HS-27A (cell line): Measurements from ENCODE around the gene PDE7B.

Experiments
- DNase-seq: peaks from one replicate; pipeline ENCODE4 v3.0.0-alpha.2; 2012; ENCODE audit warnings: low read depth, missing footprints

The PDE7B gene

DNA sequence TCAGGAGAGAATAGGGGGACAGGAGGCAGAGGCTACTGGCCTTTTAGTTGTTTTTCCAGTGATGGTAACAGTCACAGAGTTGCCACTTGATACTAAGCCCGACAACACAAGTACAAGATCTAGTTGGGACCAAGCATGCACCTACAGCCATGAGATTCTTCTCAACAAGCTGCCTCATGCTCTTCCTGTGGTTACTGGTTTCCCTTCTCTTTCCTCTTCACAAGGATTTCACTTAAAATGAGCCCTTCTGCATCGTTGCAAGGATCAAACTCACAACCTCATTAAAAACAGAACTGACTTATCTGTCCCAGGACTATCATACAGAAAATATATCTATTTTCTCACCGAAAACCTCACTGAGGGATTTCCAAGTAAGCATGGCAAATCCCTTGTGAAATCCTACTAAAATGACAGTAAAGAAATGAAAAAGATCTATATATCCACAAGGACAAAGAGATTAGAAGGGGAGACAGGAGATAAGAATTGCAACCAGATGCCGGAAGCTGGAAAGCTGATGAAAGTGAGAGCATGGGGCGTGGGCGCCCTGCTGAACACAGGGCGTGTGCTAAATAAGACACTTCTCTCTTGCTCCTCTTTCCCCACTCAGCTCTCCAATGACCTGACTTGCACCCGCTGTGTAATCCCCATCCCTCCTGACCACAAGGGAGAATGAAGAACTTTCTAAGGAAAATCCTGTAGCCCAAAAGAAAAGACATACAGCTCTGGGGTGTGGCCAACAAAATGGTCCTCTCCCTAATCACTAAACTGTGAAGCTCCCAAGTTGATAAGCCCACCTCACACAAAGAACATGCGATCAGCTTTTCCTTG is 385.2 kb downstream of the PDE7B start:
- no peak for DNase-seq

DNA sequence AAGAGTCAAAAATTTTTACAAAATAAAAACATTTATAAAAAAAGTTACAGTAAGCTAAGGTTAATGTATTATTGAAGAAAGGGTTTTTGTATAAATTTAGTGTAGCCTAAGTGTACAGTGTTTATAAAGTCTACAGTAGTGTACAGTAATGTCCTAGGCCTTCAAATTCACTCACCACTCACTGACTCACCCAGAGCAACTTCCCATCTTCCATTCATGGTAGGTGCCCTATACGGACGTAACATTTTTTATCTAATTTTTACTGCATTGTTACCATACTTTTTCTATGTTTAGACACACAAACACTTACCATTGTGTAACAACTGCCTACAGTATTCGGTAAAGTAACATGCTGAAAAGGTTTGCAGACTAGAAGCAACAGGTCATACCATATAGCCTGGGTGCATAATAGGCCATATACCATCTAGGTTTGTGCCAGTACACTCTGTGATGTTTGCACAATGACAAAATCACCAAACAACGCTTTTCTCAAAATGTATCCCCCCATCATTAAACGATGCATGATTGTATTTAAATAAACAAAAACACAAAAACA is 392.6 kb downstream of the PDE7B start:
- DNase-seq = no peak
